TTC549 (cell line): ENCODE data around the gene NKX2-4.
"Not testable (repeated sequence)": the region's sequence is repeated elsewhere in the genome, so short reads cannot be mapped to it uniquely, and the experiment has no call there.

Experiments
- FAIRE-seq: peaks from 2 replicates; lab custom pipeline; 2012; peaks lifted over from hg19 to GRCh38; lab: Jason Lieb, UNC

Gene NKX2-4

DNA sequence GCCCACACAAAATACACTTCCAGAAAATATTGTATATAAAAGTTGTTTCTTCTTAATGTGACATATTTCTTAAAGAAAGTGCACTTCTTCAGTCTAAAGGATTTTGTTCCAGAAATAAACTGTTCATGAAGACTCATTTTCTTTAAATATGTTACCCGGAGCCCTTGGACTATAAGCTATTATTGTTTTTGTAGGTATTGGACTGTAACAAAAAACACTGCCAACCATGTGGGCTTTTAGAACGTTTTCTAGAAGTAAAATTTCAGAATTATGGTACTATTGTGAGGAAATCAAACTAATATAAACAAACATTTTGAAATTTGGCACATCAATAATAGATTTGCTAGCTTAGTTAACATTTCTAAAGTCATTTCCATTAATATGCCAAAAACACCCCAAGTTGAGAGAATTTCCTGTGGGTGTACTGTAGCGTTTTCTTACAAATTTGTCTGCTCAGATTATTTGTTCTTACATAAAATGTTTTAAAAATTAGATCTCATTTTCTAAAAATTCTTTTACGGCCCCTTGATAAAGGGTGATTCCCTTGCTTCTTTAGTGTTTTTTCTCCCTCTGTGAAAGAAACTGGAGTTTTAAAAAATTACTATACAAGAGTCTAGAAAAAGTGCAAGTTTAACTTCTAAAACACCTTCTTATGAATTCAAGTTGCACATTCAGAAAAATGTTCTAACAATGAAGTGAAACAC lies 3.4 kb downstream of the NKX2-4 start:
- FAIRE-seq, result no peak

DNA sequence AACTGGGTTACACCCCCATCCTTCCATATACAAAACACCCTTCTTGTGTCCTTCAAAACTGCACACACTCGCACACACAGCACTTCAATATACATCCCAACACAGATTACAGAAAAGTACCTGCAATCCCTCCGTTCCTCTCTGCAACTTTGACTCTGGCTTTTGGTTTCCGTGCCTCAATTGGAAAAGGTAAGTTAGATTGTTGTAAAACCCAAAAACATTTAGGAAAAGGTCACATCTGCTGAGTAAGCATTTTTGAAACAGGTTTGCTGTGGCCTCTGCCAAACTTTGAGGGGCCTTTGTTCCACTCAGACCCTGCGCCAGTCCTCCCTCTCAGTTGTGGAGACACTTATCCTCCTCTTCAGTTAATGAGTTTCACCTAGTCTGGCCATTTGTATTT lies 4.2 kb downstream of the NKX2-4 start:
- no peak for FAIRE-seq

DNA sequence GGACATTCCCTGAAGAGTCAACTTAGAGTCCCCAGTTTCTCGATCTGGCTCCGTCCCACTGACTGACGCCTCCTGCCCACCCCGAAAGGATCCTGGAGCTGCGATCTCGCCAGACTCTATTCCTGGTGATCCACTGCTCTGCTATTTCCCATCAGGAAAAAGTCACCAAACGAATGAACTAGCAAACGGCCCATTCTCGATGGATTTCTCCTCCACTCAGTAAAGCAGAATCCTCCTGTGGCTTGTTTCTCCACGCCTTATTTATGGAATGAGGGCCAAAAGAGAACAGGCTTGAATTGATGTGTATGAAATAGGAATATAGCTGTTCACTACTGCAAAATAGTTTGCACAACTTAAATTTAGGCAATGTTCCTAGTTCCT lies 5.4 kb downstream of the NKX2-4 start:
- FAIRE-seq, result no peak

DNA sequence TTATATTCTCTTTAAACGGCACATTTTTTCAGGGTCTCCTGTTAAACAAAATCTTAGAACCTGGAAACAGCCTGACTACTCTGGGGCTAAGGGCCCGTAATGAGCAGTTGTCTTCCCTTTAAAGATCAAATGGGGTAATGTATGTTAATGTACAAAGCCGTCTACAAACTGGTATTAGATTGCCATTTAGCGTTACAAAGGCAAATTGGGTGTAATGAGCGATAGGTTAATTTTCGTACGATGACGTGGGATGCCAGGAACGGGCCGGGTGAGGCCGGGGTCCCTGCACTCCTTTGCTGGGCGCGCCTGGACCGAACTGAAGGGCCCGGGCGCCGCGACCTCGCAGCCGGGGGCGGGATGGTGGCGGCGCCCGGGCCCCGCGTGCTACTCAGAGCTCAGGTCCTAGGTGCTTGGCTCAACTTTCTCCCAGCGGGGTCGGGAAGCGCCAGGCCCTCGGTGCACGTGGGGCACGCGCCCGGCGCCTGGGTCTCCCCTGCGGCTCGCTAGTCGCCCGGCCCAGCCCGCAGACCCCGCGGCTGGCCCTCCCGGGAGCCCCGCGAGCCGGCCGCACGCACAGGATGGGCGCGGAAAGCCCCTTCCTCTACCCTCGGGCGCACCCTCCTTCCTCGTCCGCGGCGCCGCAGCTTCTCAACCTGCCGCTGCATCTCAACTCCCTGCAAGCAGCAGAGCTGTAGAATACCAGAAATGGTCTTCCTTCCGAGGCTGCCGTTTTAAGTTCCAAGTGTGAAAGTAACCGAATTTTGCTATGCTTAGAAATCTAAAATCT lies 5.9 kb downstream of the NKX2-4 start:
- no peak for FAIRE-seq

DNA sequence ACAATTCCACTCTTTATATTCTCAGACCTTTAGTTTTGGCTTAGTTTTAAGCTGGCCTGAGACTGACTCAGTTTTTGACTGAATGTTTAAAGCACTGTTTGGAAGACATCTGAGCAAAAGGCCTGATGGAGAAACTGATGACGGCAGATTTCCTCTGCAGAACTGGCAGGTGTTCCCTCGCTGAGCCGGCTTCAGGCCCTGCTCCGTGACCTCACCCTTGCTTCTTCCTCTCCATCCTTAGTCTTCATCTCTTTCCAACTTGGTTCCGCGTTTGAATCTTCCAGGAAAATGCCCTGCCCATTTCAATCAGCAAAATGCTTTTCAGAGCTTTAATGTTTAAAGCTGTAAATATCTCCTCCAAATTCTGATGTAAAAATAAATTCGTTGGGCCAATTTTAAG lies 6.6 kb downstream of the NKX2-4 start:
- no peak for FAIRE-seq

DNA sequence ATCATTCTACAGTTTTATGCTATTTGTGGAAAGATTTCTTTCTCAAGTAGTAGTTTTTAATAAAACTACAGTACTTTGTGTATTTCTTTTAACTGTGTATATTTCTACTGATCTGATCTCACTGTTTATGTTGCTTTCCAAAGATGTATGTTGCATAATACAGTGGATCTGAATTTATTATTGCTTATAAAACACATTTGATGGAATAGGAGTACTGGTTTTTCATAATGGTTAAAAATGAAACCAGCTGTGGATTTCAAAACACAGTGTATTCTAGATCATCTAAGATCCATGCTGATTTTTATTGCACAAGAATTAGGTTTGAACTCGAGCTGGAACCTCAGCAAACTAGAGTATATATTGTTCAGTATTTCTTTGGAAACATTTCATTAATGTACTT lies 8.0 kb downstream of the NKX2-4 start:
- no peak for FAIRE-seq

DNA sequence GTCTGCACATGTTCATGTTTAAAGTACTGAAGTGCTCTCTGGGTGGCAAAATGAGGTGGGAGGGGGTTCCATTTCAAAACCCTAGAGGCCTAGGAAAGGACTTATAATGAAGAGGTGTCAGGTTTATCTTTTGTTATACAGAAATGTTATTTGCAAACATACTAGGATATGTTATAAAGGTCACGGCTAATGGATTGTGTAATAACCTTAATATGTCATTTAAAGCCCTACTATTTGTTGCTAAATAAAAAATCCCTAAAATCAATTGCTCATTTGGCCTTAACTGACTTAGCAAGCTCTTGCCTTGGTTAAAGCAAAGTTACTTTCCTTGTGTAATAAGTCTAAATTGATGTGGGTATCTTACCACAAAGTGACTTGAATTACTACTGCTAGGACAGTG lies 8.8 kb downstream of the NKX2-4 start:
- no peak for FAIRE-seq

DNA sequence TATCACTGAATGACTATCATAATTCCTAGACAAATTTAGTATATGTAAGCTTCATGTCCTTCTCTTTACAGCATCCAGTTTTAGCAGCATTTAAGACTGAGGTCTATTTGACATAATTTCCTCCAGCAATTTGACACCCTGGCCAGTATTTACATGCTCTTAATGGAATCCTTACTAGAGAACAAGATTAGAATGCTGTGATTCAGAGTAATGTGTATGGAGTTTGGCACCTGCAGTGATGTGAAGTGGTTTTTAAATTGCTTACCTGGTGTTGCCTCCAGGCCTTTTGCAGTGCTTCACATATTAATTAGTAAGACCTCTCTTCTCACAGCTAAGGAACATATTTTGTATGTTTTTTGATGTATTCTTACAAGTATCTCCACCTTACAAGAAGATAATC lies 9.8 kb downstream of the NKX2-4 start:
- FAIRE-seq, result no peak

DNA sequence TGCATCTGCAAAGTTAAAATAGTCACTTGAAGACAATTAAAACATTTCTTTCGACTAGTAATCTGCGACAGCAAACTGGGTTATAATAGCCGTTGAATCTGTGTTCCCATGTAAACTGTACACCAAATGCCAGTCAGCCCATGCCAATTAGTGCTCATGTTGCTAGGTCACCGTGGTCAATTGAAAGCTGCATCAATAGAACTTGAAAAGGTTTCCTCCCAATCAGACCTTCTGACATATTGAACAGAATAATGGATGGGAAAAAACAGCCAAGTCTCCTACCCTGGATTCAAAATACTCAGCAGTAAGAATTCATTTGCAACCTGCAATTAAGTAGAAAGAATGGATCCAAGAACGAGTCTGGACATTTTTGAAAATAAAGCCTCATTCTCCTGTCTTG lies 11.2 kb downstream of the NKX2-4 start:
- FAIRE-seq, result no peak

DNA sequence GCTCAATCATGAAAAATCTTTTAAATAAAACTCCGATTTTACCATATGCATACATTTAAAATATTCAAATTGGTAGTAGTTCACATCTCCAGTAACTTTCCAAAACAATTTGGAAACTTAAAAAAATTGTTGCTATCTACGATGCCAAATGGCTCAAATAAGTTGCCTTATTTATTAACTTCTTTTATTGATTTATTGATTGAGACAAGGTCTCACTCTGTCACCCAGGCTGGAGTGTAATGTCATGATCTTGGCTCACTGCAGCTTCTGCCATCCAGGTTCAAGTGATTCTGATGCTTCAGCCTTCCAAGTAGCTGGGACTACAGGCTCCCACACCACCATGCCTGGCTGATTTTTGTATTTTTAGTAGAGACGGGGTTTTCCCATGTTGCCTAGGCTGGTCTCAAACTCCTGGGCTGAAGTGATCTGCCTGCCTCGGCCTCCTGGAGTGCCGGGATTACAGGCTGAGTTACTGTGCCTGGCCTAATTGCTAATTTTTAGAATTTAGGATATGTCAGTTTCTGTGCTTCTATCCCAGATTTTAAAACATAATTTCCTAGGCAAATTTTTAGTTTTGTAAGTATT lies 12.9 kb downstream of the NKX2-4 start:
- FAIRE-seq, result no peak

DNA sequence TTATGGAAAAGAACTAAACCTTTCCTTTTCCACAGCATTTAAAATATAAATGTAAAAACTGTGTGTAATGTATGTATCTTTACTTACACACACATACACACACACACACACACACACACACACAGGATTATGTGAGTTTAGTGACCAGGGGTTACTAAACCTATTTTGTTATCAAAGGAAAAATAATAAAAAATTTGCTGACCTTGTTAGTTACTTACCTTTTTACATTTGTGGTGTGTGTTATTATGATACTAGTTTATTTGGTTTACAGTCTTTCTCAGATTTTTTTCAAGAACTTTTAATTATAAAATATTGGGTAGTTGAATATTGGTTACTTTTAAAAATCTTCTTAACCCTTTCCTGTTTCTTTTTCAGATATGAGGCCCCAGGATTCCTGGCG lies 15.7 kb downstream of the NKX2-4 start:
- FAIRE-seq, result no peak

DNA sequence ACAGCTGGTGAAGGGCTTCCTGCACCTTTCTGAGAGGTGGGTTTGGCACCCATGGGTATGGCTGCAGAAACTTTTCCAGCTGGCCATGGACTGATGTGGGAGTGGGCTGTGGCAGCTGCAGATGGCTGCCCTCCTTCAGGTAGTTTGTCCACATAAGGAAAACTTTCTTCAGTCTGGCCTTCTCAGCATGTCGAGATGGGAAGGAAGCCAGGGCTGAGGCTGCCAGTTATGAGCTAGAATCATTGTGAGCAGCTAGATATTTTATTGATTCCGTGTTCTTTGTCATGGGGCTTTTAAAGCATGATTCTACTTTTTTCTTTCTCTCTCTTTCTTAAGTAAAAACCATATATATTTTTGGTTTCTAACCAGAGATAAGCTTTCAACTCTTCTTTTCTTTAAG lies 16.6 kb downstream of the NKX2-4 start:
- no peak for FAIRE-seq

DNA sequence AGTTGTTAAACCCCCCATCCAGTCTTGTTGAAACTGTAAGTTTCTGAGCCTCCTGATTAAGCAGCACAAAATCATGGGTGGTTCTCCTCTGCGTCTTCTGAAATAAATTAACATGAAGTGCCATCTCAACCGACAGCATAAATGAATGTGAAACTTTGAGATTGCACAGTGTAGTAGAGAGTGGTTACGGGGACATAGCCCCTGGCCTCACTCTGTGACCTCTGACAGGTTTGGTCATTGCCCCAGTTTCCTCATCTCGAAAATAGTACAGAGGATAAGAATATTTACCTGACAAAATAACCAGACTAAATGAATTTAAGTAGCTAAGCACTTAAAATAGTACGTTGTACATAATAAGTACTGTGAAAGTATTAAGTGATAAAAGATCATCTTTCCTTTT lies 19.1 kb downstream of the NKX2-4 start:
- FAIRE-seq, result no peak

DNA sequence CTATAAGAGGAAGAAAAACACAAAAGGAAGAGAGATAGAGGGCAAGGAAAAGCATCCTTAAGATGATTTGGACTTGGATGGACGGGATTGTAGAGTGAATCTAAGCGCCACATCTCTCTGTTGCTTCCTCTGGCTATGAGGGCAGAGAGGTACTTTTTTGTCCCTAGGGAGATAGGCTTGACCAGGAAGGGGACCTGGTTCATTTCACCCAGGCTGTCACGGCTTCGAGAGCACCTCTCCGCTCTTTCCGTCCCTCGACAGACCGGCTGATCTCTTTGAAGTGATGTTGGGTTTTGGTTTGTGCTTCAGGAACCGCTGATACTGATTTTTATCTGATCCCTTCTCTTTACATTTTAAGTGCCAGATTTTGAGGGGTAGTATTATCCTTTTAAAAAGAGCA lies 19.6 kb downstream of the NKX2-4 start:
- FAIRE-seq, result no peak

DNA sequence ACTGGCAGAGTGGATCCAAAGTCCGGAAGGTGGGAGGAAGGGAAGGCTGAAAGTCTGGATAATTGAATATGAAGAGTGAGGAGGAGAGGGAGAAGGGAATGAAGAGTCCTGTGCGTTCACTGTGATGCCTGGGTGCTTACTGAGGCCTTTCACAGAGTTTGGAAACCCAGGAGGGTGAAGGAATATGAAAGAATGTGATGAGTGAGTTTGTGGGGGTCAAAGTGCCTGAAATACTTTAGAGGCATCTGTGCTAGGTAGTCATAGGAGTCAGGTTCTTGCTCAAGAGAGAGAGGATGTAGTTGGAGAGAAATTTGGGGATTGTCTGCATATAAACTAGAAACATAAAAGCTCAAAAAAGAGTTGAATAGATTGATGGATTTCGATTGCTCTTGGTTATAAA lies 20.7 kb downstream of the NKX2-4 start:
- no peak for FAIRE-seq

DNA sequence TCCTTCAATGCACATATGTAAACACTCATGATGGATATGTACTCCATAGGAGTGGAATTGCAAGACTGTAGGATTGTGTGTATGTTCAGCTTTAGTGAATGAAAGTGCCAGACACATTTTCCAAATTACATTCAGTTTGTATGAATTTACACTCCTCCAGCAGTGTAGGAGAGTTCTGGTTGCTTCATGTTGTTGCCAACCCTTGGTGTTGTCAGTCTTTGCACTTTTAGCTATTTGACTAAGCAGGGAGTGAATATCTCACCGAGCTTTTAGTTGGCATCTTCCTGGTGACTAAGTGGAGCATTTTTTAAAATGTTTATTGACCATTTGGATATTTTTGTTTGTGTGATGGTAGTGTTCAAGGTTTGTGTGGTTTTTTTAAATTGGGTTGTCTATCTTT lies 23.9 kb downstream of the NKX2-4 start:
- FAIRE-seq, result no peak

DNA sequence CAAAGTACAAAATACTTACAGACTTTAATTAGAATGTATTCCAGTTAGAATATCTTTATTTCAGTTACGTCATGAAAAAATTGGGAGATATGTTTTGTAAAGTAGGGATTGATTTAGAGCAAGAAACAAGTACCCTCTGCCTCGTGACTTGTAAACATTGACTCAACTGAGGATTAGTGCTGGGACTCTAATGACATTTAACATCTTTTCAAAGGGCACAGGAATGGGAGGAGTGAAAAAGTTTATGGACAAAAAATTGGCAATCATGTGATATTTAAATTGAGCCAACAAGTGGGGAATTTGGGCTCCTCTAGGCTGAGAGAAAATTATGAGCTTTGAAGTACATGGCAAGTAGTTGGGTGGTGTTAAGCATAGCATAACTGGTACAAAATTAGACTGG lies 25.3 kb downstream of the NKX2-4 start:
- no peak for FAIRE-seq

DNA sequence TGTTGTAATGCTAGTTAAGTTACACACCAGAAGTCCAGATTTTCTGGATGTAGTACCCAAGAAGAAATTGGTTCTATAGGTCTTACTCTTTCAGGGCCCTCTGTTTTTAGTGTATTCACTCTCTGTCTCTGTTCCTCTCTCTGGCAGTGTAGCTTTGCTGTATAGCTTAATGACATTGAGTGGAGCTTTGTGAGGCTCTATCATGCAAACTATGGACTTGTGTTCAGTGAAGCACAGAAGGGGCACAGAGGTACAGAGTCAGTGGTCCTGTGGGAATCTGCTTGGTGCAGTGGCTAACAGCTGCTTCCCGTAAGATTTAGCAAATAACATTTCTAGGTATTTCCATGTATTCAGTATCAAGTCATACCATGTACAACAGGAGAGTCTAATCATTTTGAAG lies 26.1 kb downstream of the NKX2-4 start:
- no peak for FAIRE-seq

DNA sequence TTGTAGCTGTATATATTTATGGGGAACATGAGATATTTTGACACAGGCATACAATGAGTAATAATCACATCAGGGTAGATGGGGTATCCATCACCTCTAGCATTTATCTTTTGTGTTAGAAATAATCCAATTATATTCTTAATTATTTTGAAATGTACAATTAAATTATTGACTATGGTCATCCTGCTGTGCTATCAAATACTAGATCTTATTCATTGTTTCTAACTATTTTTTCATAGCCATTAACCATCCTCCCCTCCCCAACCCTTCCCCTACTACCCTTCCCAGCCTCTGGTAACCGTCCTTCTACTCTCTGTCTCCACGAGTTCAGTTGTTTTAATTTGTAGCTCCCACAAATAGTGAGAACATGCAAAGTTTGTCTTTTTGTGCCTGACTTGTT lies 28.5 kb downstream of the NKX2-4 start:
- FAIRE-seq, result no peak

DNA sequence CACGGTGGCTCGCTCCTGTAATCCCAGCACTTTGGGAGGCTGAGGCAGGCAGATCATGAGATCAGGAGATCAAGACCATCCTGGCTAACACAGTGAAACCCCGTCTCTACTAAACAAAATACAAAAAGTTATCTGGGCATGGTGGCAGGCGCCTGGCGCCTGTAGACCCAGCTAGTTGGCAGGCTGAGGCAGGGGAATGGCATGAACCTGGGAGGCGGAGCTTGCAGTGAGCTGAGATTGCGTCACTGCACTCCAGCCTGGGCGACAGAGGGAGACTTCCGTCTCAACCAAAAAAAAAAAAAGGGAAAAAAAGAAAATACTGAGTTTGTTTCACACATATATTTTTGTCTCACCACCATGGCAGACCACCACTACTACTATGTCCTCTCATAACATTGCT lies 31.1 kb downstream of the NKX2-4 start:
- not testable (repeated sequence) for FAIRE-seq

DNA sequence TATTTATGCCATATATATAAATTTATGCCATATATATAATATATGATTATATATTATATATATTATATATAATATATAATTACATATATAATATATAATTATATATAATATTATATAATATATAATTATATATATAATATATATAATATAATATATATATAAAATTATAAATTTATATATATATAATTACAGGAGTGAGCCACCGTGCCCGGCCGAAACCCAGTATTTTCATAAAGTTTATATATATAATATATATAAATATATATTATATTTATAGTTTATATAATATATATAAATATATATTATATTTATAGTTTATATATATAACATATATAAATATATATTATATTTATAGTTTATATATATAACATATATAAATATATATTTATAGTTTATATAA lies 31.6 kb downstream of the NKX2-4 start:
- FAIRE-seq, result peak; percentile 93

DNA sequence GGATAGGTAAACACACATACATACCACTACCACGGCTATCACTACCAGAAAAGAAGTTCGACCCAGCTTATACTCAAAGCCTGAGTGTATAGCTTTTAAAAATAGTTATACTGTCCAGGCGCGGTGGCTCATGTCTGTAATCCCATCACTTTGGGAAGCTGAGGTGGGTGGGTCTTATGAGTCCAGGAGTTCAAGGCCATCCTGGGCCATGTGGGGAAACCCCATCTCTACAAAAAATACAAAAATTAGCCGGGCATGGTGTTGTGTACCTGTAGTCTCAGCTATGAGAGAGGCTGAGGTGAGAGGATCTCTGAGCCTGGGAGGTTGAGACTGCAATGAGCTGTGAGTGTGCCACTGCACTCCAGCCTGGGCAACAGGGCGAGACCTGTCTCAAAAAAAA lies 32.9 kb downstream of the NKX2-4 start:
- FAIRE-seq, result no peak

DNA sequence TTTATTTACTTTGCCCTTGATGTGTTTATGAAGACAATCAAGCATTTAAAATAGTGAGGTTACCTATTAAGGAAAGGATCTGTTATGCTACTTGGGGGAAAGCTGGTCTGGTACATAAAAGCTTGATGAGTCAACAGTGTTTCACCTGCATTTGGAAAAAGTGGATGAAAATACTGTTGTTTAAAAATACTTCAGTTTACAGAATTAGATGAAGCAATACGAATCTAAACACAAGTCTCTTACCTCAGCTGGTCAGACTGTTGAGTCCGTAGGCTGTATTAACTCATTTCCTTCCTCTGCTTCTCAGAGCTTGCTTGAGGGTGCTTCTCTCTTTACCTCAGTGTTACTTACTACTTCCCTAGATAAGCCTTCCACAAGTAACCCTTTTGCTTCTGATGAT lies 36.1 kb downstream of the NKX2-4 start:
- no peak for FAIRE-seq

DNA sequence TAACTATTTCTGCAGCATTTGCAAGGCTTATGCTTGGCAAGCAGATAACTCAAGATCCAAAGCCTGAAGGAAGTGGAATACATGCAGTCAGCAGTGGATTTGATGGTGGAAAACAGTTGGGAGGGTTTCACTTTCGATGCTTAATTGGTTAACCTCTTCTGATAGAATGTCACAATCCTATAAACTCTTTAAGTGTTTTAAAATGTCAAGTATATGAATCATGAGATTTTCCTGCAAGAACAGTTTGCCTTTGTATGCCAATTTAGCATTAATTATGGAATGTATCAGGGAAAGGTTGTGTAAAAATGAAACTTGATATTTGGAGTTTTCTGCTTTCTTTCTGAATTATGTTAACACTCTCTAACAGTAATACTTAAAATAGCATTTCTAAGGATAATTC lies 36.6 kb downstream of the NKX2-4 start:
- no peak for FAIRE-seq
